ENCODE results near the gene CKAP2L.

CKAP2L gene

DNA sequence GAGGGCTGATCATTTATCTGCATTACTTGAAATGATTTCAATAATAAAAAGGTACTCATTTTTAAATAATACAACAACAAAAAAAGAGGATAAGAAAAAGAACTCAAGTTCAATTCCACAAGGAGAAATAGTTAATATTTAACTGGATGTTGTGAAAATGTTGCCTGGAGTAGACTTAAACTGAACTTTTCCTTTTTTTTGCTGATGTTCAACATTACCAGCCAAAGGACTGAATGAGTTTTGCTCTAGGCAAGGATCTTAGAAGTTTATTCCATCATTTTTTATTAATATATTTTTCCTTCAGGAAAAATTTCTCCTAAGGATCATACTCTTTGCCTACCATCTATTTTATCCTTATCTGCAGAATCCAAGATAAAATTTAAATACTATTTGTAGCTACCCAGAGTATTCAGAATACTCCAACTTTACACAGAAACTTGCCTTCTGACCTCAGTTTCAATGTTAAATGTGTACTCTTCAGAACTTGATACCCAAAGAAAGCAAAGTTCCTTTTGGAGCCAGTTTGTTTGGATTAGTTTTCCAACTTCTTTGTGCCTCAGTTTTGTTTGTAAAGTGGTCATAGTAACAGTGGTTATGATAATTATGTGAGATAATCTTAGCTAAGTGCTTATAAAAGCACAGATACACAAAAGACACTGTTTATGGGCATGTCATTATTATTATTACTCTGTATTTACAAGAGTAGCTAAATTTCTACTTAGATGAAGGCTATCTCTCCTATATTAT is 12.8 kb downstream of the CKAP2L start:
- no peak overlapping the region for H3K4me3 ChIP-seq (ENCODE audit: low read depth, low read length)
- no peak for DNase-seq (ENCODE audit: low read depth)
- TF ChIP-seq, protein P1, sequence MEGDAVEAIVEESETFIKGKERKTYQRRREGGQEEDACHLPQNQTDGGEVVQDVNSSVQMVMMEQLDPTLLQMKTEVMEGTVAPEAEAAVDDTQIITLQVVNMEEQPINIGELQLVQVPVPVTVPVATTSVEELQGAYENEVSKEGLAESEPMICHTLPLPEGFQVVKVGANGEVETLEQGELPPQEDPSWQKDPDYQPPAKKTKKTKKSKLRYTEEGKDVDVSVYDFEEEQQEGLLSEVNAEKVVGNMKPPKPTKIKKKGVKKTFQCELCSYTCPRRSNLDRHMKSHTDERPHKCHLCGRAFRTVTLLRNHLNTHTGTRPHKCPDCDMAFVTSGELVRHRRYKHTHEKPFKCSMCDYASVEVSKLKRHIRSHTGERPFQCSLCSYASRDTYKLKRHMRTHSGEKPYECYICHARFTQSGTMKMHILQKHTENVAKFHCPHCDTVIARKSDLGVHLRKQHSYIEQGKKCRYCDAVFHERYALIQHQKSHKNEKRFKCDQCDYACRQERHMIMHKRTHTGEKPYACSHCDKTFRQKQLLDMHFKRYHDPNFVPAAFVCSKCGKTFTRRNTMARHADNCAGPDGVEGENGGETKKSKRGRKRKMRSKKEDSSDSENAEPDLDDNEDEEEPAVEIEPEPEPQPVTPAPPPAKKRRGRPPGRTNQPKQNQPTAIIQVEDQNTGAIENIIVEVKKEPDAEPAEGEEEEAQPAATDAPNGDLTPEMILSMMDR (IDR thresholded peaks at IDR 0.05; ENCODE audit: low read depth, low read length, missing control alignments): no peak

DNA sequence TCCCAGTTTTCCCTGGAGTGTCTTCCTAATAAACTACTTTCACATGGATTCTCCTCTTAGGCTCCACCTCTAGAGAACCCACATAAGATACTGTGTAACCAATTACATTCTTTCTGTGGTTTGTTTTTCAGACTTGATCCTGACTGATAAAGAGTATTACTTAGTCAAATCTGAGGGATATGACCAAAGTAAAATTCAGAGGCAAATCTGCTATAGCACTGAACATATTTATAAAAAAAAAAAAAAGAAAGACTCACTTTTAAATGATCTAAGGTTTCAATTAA is 13.9 kb downstream of the CKAP2L start:
- H3K4me3 ChIP-seq (ENCODE audit: low read depth, low read length): no peak overlapping the region
- TF ChIP-seq, protein P1 (IDR thresholded peaks at IDR 0.05; ENCODE audit: low read depth, low read length, missing control alignments): no peak
- no peak for DNase-seq (ENCODE audit: low read depth)

DNA sequence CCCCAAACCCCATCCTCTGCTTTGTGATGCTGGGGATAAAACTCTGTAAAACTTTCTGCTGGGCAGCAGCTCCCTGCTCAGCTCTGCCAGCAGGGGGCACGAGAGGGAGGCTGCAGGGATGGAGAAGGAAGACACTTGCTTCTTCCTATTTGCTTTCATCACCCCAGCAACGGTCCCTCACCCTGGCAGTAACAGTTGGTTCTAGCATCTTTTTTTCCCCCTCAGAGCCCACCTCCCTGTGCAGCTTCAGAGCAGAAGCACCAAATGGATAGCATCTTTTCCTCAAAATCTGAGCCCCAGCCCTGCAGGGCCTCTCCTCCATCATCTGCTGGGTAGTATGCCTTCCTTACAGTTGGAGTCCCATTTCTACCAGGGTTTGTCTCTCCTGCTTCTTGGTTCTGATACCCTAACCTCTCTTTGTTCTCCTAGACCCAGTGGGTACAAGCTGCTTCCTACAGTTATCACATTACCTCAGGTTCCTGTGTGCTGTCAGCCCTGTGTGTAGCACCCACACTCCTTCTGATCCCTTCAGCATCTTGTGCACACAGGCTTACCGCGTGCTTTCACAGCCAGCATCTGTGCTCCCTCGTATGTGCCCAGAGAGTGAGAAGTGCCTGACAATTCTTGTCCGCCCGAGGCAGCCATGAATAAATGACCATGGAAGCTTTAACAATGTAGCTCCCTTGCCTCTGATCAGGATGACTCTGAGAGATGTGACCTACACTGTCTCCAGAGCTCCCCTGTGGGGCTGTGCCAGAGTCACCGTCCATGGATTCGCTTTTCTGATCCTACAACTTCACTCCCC is 14.5 kb downstream of the CKAP2L start:
- no peak overlapping the region for H3K4me3 ChIP-seq (ENCODE audit: low read depth, low read length)
- no peak for DNase-seq (ENCODE audit: low read depth)
- TF ChIP-seq, protein P1 (IDR thresholded peaks at IDR 0.05; ENCODE audit: low read depth, low read length, missing control alignments): peak; percentile 97

DNA sequence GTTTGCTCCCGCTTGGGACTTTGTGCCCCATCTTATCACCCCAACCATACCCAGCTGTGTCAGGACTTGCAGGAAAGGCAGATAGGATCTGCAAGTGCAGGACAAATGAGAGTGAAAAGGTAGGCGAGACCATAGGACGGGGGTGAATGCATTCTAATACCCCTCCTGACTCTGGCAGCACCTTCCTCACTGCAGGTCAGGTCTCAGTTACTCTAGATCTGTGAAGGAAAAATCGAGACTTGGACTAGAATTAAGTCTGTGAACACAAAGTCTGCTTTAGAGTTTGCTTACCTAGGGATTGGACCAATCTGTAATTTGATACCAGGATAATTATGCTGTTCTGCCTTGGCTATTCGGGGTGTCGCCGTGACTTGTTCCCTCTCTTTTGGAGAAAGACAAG is 23.9 kb downstream of the CKAP2L start:
- TF ChIP-seq, protein P1 (IDR thresholded peaks at IDR 0.05; ENCODE audit: low read depth, low read length, missing control alignments): no peak
- H3K4me3 ChIP-seq (ENCODE audit: low read depth, low read length): no peak overlapping the region
- DNase-seq (ENCODE audit: low read depth): no peak

DNA sequence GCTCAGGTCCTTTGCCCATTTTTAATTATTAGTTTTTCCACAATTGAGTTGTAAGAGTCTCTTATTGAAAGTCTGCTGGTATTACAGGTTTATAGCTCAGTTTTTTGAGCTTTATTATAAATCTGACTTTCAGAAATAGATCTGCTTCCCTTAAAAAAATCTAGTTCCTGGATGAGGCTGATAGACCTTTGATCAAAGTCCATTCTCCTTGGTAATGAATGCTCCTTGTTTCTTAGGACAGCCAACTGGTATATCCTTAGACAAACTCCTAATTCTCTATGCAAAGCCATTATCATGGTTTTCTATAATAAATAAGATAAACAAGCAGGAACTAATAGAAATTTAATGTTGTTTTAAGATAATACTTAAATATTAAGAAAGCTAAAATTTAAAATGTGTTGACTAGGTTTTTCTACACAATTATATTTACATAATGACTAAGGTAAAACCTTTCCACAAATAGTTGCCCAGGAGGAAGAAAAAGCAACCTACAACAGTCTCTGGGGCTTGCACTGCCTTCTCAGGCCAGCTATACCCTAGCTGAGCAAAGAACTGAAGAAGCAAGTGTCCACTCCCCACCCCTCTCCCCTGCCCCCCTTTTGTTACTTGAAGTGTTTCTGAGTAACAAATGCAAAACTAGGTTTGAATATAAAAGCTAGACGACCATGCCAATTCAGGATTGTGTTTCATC is 26.7 kb downstream of the CKAP2L start:
- DNase-seq (ENCODE audit: low read depth): no peak
- TF ChIP-seq, protein P1 (IDR thresholded peaks at IDR 0.05; ENCODE audit: low read depth, low read length, missing control alignments): no peak
- H3K4me3 ChIP-seq (ENCODE audit: low read depth, low read length): no peak overlapping the region

DNA sequence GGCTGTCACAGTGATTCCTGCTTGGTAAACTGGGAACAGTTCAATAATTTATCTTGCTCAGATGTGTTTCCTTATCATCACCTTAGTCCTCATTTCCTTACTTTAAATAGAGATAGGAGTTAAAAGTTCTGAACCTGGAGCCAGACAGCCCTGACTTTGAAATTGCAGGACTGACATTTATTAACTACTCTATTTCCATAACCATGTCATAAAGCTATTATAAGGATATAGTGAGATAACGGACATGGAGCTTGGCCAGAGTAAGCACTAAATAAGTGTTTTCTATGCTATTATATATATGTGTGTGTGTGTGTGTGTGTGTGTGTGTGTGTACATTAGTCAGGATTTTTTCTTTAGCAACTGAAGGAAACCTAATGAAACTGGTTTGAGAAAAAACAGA is 30.5 kb downstream of the CKAP2L start:
- no peak for DNase-seq (ENCODE audit: low read depth)
- no peak overlapping the region for H3K4me3 ChIP-seq (ENCODE audit: low read depth, low read length)
- TF ChIP-seq, protein P1 (IDR thresholded peaks at IDR 0.05; ENCODE audit: low read depth, low read length, missing control alignments): no peak
